H9 (cell line): Measurements from ENCODE around the gene RPL7L1. TPM values are rescaled to one million over a fixed set of nuclear protein-coding genes. Genes with fewer than 3 reads are reported as not detected.

ENCODE experiments used
- DNase-seq: peaks from one replicate; pipeline ENCODE4 v3.0.0-alpha.2; 2017
- H2AFZ ChIP-seq: one replicate; pipeline ENCODE4 v1.6.1; 2013; ENCODE audit warnings: mild to moderate bottlenecking, low read length, control low read depth, moderate library complexity
- H2AK5ac ChIP-seq: 2 replicates; pipeline ENCODE4 v1.6.1; 2013; ENCODE audit warnings: low read length, control low read depth, mixed read lengths; ENCODE audit not compliant: insufficient read length
- H2BK120ac ChIP-seq: one replicate; pipeline ENCODE4 v1.6.1; 2013; ENCODE audit warnings: low read depth, mild to moderate bottlenecking, low read length, control low read depth, inconsistent platforms; ENCODE audit not compliant: poor library complexity, severe bottlenecking
- H2BK12ac ChIP-seq: 2 replicates; pipeline ENCODE4 v1.6.1; 2013; ENCODE audit warnings: low read length, control low read depth, mixed read lengths, low read depth; ENCODE audit not compliant: insufficient read length
- H2BK15ac ChIP-seq: 2 replicates; pipeline ENCODE4 v1.6.1; 2013; ENCODE audit warnings: low read depth, low read length, control low read depth
- H2BK20ac ChIP-seq: one replicate; pipeline ENCODE4 v1.6.1; 2013; ENCODE audit warnings: low read depth, mild to moderate bottlenecking, low read length, control low read depth, inconsistent platforms; ENCODE audit not compliant: poor library complexity, severe bottlenecking
- H2BK5ac ChIP-seq: 2 replicates; pipeline ENCODE4 v1.6.1; 2013; ENCODE audit warnings: low read length, control low read depth, mixed read lengths; ENCODE audit not compliant: insufficient read length
- H3K14ac ChIP-seq: 2 replicates; pipeline ENCODE4 v1.6.1; 2013; ENCODE audit warnings: low read length, control low read depth; ENCODE audit not compliant: insufficient read depth
- H3K18ac ChIP-seq: 2 replicates; pipeline ENCODE4 v1.6.1; 2013; ENCODE audit warnings: low read depth, mild to moderate bottlenecking, mixed read lengths, low read length, control low read depth; ENCODE audit not compliant: insufficient read length
- H3K23ac ChIP-seq: 2 replicates; pipeline ENCODE4 v1.6.1; 2013; ENCODE audit warnings: low read length, control low read depth, mixed read lengths, low read depth; ENCODE audit not compliant: insufficient read length
- H3K23me2 ChIP-seq: 2 replicates; pipeline ENCODE4 v1.6.1; 2013; ENCODE audit warnings: low read depth, mild to moderate bottlenecking, mixed read lengths, low read length, control low read depth; ENCODE audit not compliant: insufficient read length, poor library complexity, severe bottlenecking
- H3K27ac ChIP-seq: 2 replicates; pipeline ENCODE4 v1.5.1; 2013; ENCODE audit warnings: low read length, control low read depth, mixed read lengths, low read depth; ENCODE audit not compliant: insufficient read length
- H3K27me3 ChIP-seq: 2 replicates; pipeline ENCODE4 v1.6.1; 2013; ENCODE audit warnings: low read length, control low read depth, inconsistent platforms; ENCODE audit not compliant: insufficient read depth
- H3K4ac ChIP-seq: 2 replicates; pipeline ENCODE4 v1.6.1; 2013; ENCODE audit warnings: low read depth, mild to moderate bottlenecking, control low read depth, inconsistent platforms, low read length, moderate library complexity
- H3K4me1 ChIP-seq: 2 replicates; pipeline ENCODE4 v1.6.1; 2013; ENCODE audit warnings: low read length, control low read depth, inconsistent platforms; ENCODE audit not compliant: insufficient read depth
- H3K4me2 ChIP-seq: 2 replicates; pipeline ENCODE4 v1.6.1; 2013; ENCODE audit warnings: low read length, control low read depth, mixed read lengths; ENCODE audit not compliant: insufficient read length, insufficient read depth
- H3K56ac ChIP-seq: 2 replicates; pipeline ENCODE4 v1.6.1; 2013; ENCODE audit warnings: low read depth, mild to moderate bottlenecking, mixed read lengths, low read length, control low read depth; ENCODE audit not compliant: insufficient read length
- H3K79me1 ChIP-seq: 2 replicates; pipeline ENCODE4 v1.6.1; 2013; ENCODE audit warnings: low read depth, mild to moderate bottlenecking, moderate library complexity, low read length, control low read depth, inconsistent platforms; ENCODE audit not compliant: insufficient read depth, poor library complexity, severe bottlenecking
- H3K79me2 ChIP-seq: 2 replicates; pipeline ENCODE4 v1.6.1; 2013; ENCODE audit warnings: low read length, control low read depth, inconsistent platforms; ENCODE audit not compliant: insufficient read depth
- H3K9ac ChIP-seq: 2 replicates; pipeline ENCODE4 v1.6.1; 2013; ENCODE audit warnings: low read length, control low read depth, mixed read lengths; ENCODE audit not compliant: insufficient read length; ENCODE audit errors: extremely low read depth
- H3K9me3 ChIP-seq: one replicate; pipeline ENCODE4 v1.6.1; 2013; ENCODE audit warnings: low read depth, low read length, inconsistent platforms; ENCODE audit not compliant: control insufficient read depth
- H3T11ph ChIP-seq: one replicate; pipeline ENCODE4 v1.6.1; 2013; ENCODE audit warnings: mild to moderate bottlenecking, low read length, control low read depth, inconsistent platforms
- H4K20me1 ChIP-seq: one replicate; pipeline ENCODE4 v1.6.1; 2013; ENCODE audit not compliant: control insufficient read depth, insufficient read length, insufficient read depth
- H4K5ac ChIP-seq: 2 replicates; pipeline ENCODE4 v1.6.1; 2013; ENCODE audit warnings: low read depth, mild to moderate bottlenecking, mixed read lengths, low read length, control low read depth; ENCODE audit not compliant: insufficient read length
- H4K8ac ChIP-seq: replicated peaks from 2 replicates; pipeline ENCODE4 v1.6.1; 2013; ENCODE audit warnings: low read length, control low read depth, mixed read lengths, low read depth; ENCODE audit not compliant: insufficient read length
- H4K91ac ChIP-seq: 2 replicates; pipeline ENCODE4 v1.6.1; 2013; ENCODE audit warnings: low read depth, mild to moderate bottlenecking, moderate library complexity, mixed read lengths, low read length, control low read depth; ENCODE audit not compliant: insufficient read length
- H3K27ac Mint-ChIP-seq, 3 experiments: 2 replicates in 2 of 3; 3 replicates in 1 of 3; pipeline ENCODE4 v1.8.0; 2020 to 2021; ENCODE audit warnings: mixed read lengths in 3 of 3, mild to moderate bottlenecking in 1 of 3, moderate library complexity in 1 of 3
- H3K27me3 Mint-ChIP-seq: 2 replicates; pipeline ENCODE4 v1.8.0; 2021; ENCODE audit warnings: low read depth, mild to moderate bottlenecking, moderate library complexity, mixed read lengths
- H3K36me3 Mint-ChIP-seq, 3 experiments: 2 replicates in 2 of 3; 3 replicates in 1 of 3; pipeline ENCODE4 v1.8.0; 2020 to 2021; ENCODE audit warnings: low read depth in 3 of 3, mixed read lengths in 3 of 3; ENCODE audit not compliant: insufficient read depth in 1 of 3
- H3K4me1 Mint-ChIP-seq, 2 experiments: 2 replicates each; pipeline ENCODE4 v1.8.0; 2020; ENCODE audit warnings: mixed read lengths in 2 of 2
- H3K4me3 Mint-ChIP-seq, 2 experiments: 2 replicates in 1 of 2; 3 replicates in 1 of 2; pipeline ENCODE4 v1.8.0; 2020 to 2021; ENCODE audit warnings: mild to moderate bottlenecking in 2 of 2, mixed read lengths in 2 of 2, moderate library complexity in 1 of 2
- H3K9me3 Mint-ChIP-seq, 2 experiments: 2 replicates in 1 of 2; 3 replicates in 1 of 2; pipeline ENCODE4 v1.8.0; 2020; ENCODE audit warnings: mild to moderate bottlenecking in 2 of 2, mixed read lengths in 2 of 2, moderate library complexity in 1 of 2
- CTCF ChIP-seq: fragments of 200-600 bp; sonication (generic); conservative IDR thresholded peaks from 3 replicates; pipeline ENCODE4 v1.8.0; 2021; ENCODE audit warnings: antibody characterized with exemption, mild to moderate bottlenecking
- WGBS: extraction: QIAGEN DNeasy Blood & Tissue Kit; methylation state at CpG from one replicate; pipeline ENCODE4 v1.1.7; 2013; ENCODE audit warnings: missing lambda C conversion rate, low lambda C conversion rate, mixed read lengths; ENCODE audit not compliant: insufficient read length; ENCODE audit errors: extremely low coverage; 5-methylcytosine and 5-hydroxymethylcytosine counted together
- total RNA-seq: library from RNA; stranded (reverse); gene quantifications from 2 replicates; pipeline ENCODE4 v1.2.1, GENCODE V29; 2021

RPL7L1 gene
- total RNA-seq, 1 experiment from 2014 or later: 130 TPM

- Histone ChIP-seq H3K9ac (no peak overlapping the region), H3K27ac (no peak overlapping the region), H4K8ac (no peak overlapping the region), H4K5ac (no peak overlapping the region), H4K20me1 (no peaks in the 10 kb centered on the region), H2BK5ac (no peak overlapping the region), H3K4me2 (no peak overlapping the region), H3T11ph (no peak overlapping the region), H2BK20ac (no peak overlapping the region), H3K79me2 (no peaks in the 10 kb centered on the region), H2AFZ (no peak overlapping the region), H2AK5ac (no peak overlapping the region), H3K18ac (no peak overlapping the region), H3K23ac (no peak overlapping the region), H2BK12ac (no peak overlapping the region), H3K79me1 (no peaks in the 10 kb centered on the region), H3K27me3 (no peaks in the 10 kb centered on the region), H3K23me2 (no peaks in the 10 kb centered on the region), H3K9me3 (no peaks in the 10 kb centered on the region), H2BK15ac (no peak overlapping the region), H4K91ac (no peak overlapping the region), H3K56ac (no peak overlapping the region), H3K14ac (no peak overlapping the region), H3K4ac (no peak overlapping the region), H3K4me1 (no peaks in the 10 kb centered on the region), H2BK120ac (no peak overlapping the region)
- H3K9me3 Mint-ChIP-seq: no peaks in the 10 kb centered on the region; a peak in 1 of 5 replicates
- H3K27ac Mint-ChIP-seq: no peak overlapping the region
- no peak for DNase-seq
- no peak overlapping the region for H3K4me3 Mint-ChIP-seq
- no peaks in the 10 kb centered on the region for H3K27me3 Mint-ChIP-seq
- no peaks in the 10 kb centered on the region for H3K4me1 Mint-ChIP-seq
- no peak for TF ChIP-seq CTCF
- no CpG with 5 or more reads among the region's 4 CpGs for WGBS
- peaks cover 6 to 26% (median 14%) of the 10 kb centered on the region in 3 experiments; a peak in 6 of 7 replicates for H3K36me3 Mint-ChIP-seq
Observed at GRCh38 chr6:42848700-42849099, 30.7 kb upstream of the RPL7L1 start.
